Chondrocyte (in vitro differentiated cells): ENCODE data around the gene CPED1. TPM values are rescaled to one million over a fixed set of nuclear protein-coding genes. Genes with fewer than 3 reads are reported as not detected.

Experiments used
- DNase-seq: peaks from one replicate; pipeline ENCODE4 v3.0.0; 2021; ENCODE audit warnings: mixed read lengths, low spot score
- H3K27ac Mint-ChIP-seq: one replicate; pipeline ENCODE4 v1.8.0; 2021; ENCODE audit warnings: mild to moderate bottlenecking, moderate library complexity, mixed read lengths; ENCODE audit not compliant: unreplicated experiment
- H3K27me3 Mint-ChIP-seq: 2 replicates; pipeline ENCODE4 v1.8.0; 2021; ENCODE audit warnings: low read depth, mixed read lengths
- H3K36me3 Mint-ChIP-seq: 2 replicates; pipeline ENCODE4 v1.8.0; 2021; ENCODE audit warnings: low read depth, mixed read lengths
- H3K4me1 Mint-ChIP-seq: 2 replicates; pipeline ENCODE4 v1.8.0; 2021; ENCODE audit warnings: low read depth, mild to moderate bottlenecking, mixed read lengths
- H3K4me3 Mint-ChIP-seq: one replicate; pipeline ENCODE4 v1.8.0; 2021; ENCODE audit warnings: mild to moderate bottlenecking, moderate library complexity, mixed read lengths; ENCODE audit not compliant: unreplicated experiment
- H3K9me3 Mint-ChIP-seq: 2 replicates; pipeline ENCODE4 v1.8.0; 2021; ENCODE audit warnings: low read depth, mixed read lengths
- CTCF ChIP-seq: fragments of 200-600 bp; sonication (generic); IDR thresholded peaks from 2 replicates; pipeline ENCODE4 v1.5.0; 2021; ENCODE audit warnings: antibody characterized with exemption, mild to moderate bottlenecking, moderate library complexity
- total RNA-seq: library from RNA; stranded (reverse); gene quantifications from 3 replicates; pipeline ENCODE4 v1.2.1, GENCODE V29; 2021

CPED1 gene
- total RNA-seq, 1 donor from 2014 or later, result 2.8 TPM

- Mint-ChIP-seq H3K4me1 (no peaks in the 10 kb centered on the region), H3K27ac (no peak overlapping the region), H3K27me3 (no peaks in the 10 kb centered on the region), H3K36me3 (no peaks in the 10 kb centered on the region), H3K9me3 (peaks cover 5% of the 10 kb centered on the region), H3K4me3 (no peak overlapping the region)
- DNase-seq, result no peak
- no peak for TF ChIP-seq CTCF
Observed at GRCh38 chr7:121169469-121169868, 181.0 kb downstream of the CPED1 start.

DNA sequence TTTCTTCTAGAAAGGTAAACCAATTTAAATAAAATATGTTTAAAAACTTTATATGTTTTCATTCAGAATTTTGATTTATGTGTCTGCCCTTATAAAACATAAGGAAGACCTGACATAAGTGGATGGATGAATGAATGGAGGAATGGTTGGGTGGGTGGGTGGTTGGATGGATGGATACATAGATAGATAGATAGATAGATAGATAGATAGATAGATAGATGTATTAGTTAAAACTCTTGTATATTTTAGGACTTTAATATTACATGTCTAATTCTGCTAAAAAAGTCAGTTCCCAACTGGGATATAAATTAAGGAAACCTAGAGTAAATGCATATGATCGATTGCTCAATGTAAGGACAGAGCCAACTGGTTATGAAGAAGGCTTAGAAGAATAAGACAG lies 184.0 kb downstream of the CPED1 start:
- TF ChIP-seq CTCF, result no peak
- H3K27ac Mint-ChIP-seq, result no peak overlapping the region
- H3K4me3 Mint-ChIP-seq, result no peak overlapping the region
- H3K36me3 Mint-ChIP-seq, result peaks cover 1% of the 10 kb centered on the region
- H3K27me3 Mint-ChIP-seq, result no peaks in the 10 kb centered on the region
- no peaks in the 10 kb centered on the region for H3K4me1 Mint-ChIP-seq
- peaks cover 6% of the 10 kb centered on the region for H3K9me3 Mint-ChIP-seq
- DNase-seq, result no peak

DNA sequence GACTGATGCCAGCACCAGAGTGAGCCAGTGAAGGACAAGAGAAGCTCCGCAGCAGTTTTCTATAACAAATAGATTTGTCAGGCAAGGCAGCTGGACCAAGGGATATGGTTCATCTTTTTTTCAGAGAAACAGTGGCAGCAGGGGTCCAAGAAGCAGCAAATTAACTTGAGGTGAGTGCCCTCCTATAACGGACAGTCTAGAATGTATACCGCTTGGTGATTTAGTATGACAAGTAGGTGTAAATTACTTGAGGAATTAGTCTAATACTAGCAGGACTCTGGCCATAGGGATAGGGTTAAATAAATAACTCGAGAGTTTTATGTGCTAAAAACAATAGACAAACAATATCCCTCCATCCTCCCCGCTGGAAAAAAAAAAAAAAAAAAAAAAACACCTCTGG lies 187.3 kb downstream of the CPED1 start:
- no peaks in the 10 kb centered on the region for H3K27me3 Mint-ChIP-seq
- peaks cover 1% of the 10 kb centered on the region for H3K36me3 Mint-ChIP-seq
- H3K27ac Mint-ChIP-seq, result no peak overlapping the region
- no peak for DNase-seq
- peaks cover 6% of the 10 kb centered on the region for H3K9me3 Mint-ChIP-seq
- no peak for TF ChIP-seq CTCF
- no peak overlapping the region for H3K4me3 Mint-ChIP-seq
- H3K4me1 Mint-ChIP-seq, result no peaks in the 10 kb centered on the region

DNA sequence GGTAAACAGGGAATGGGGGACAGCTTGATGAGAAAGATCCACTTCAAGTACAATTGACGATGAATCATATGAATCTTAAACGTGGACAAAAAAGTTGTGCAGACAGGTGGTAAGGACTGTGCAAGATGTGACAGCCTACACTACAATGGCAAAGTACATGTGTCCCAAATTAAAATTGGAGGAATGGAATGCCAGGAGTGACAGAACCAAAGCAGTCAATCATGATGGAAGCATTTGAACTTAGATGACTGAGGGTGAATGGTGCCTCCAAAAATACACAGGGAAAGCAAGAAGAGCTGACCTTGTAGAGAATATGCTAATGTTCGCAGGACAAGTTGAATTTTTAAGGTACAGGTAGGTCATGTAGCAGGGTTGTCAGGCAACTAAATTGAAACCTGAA lies 189.9 kb downstream of the CPED1 start:
- Mint-ChIP-seq H3K4me3 (no peak overlapping the region), H3K9me3 (peaks cover 6% of the 10 kb centered on the region), H3K4me1 (no peaks in the 10 kb centered on the region), H3K27ac (no peak overlapping the region), H3K27me3 (no peaks in the 10 kb centered on the region), H3K36me3 (peaks cover 1% of the 10 kb centered on the region)
- no peak for DNase-seq
- TF ChIP-seq CTCF, result no peak

- DNase-seq, result no peak
- H3K27ac Mint-ChIP-seq, result no peak overlapping the region
- TF ChIP-seq CTCF, result no peak
- no peaks in the 10 kb centered on the region for H3K27me3 Mint-ChIP-seq
- peaks cover 5% of the 10 kb centered on the region for H3K9me3 Mint-ChIP-seq
- no peaks in the 10 kb centered on the region for H3K4me1 Mint-ChIP-seq
- H3K4me3 Mint-ChIP-seq, result no peak overlapping the region
- peaks cover 1% of the 10 kb centered on the region for H3K36me3 Mint-ChIP-seq
Observed at GRCh38 chr7:121178869-121179497, 190.5 kb downstream of the CPED1 start.
